Stimulated activated naive B cell treated with anti-CD40 and anti-IgM and Interleukin-4, amounts not matched to agents 10 μg/mL and 1 μg/mL and 100 μg/mL, for 72 hours (primary cell): ENCODE data around the gene REELD1.

Source experiments
- ATAC-seq, 2 donors: fragments of 150-1000 bp; cut with Tn5 transposase; replicated peaks; 2 replicates each; pipeline ENCODE4 v1.10.0; 2021; ENCODE audit warnings: moderate library complexity in 1 of 2
- DNase-seq: peaks from one replicate; pipeline ENCODE4 v3.0.0; 2021
- H3K27ac Mint-ChIP-seq: one replicate; pipeline ENCODE4 v1.8.0; 2022; ENCODE audit warnings: mild to moderate bottlenecking, mixed read lengths
- H3K27me3 Mint-ChIP-seq, 2 donors: one replicate each; pipeline ENCODE4 v1.8.0; 2022; ENCODE audit warnings: mixed read lengths in 2 of 2
- H3K36me3 Mint-ChIP-seq, 2 donors: one replicate each; pipeline ENCODE4 v1.8.0; 2022; ENCODE audit warnings: mixed read lengths in 2 of 2, mild to moderate bottlenecking in 1 of 2
- H3K4me1 Mint-ChIP-seq, 2 donors: one replicate each; pipeline ENCODE4 v1.8.0; 2022; ENCODE audit warnings: mixed read lengths in 2 of 2, mild to moderate bottlenecking in 1 of 2
- H3K4me3 Mint-ChIP-seq, 2 donors: one replicate each; pipeline ENCODE4 v1.8.0; 2022; ENCODE audit warnings: mild to moderate bottlenecking in 2 of 2, mixed read lengths in 2 of 2, moderate library complexity in 1 of 2
- H3K9me3 Mint-ChIP-seq, 2 donors: one replicate each; pipeline ENCODE4 v1.8.0; 2022; ENCODE audit warnings: mixed read lengths in 2 of 2, mild to moderate bottlenecking in 1 of 2

Gene REELD1

GRCh38 chr4:146193628-146194027 is 20.7 kb upstream of the REELD1 start:
- no peak overlapping the region for H3K27ac Mint-ChIP-seq
- ATAC-seq (no peak), DNase-seq (no peak)
- no peaks in the 10 kb centered on the region for H3K9me3 Mint-ChIP-seq
- no peaks in the 10 kb centered on the region for H3K4me1 Mint-ChIP-seq
- peaks cover 17 to 34% of the 10 kb centered on the region in 2 donors for H3K36me3 Mint-ChIP-seq
- H3K27me3 Mint-ChIP-seq, result no peaks in the 10 kb centered on the region
- no peak overlapping the region for H3K4me3 Mint-ChIP-seq

GRCh38 chr4:146194212-146194611 is 20.1 kb upstream of the REELD1 start:
- Mint-ChIP-seq H3K27ac (no peak overlapping the region), H3K36me3 (peaks cover 15 to 34% of the 10 kb centered on the region in 2 donors), H3K27me3 (no peaks in the 10 kb centered on the region), H3K4me3 (no peak overlapping the region), H3K4me1 (no peaks in the 10 kb centered on the region), H3K9me3 (no peaks in the 10 kb centered on the region)
- no peak for ATAC-seq
- no peak for DNase-seq

- no peak overlapping the region for H3K27ac Mint-ChIP-seq
- peaks cover 0 to 3% of the 10 kb centered on the region in 2 donors for H3K9me3 Mint-ChIP-seq
- DNase-seq (no peak), ATAC-seq (no peak)
- H3K27me3 Mint-ChIP-seq, result no peaks in the 10 kb centered on the region
- H3K4me1 Mint-ChIP-seq, result peaks cover 0 to 2% of the 10 kb centered on the region in 2 donors
- H3K4me3 Mint-ChIP-seq, result no peak overlapping the region
- peaks cover 10 to 23% of the 10 kb centered on the region in 2 donors for H3K36me3 Mint-ChIP-seq
Measured at GRCh38 chr4:146202665-146203064, 11.7 kb upstream of the REELD1 start.

- Mint-ChIP-seq H3K9me3 (peaks cover 0 to 3% of the 10 kb centered on the region in 2 donors), H3K27me3 (no peaks in the 10 kb centered on the region), H3K36me3 (peaks cover 10 to 20% of the 10 kb centered on the region in 2 donors), H3K27ac (no peak overlapping the region), H3K4me3 (no peak overlapping the region), H3K4me1 (peaks cover 0 to 2% of the 10 kb centered on the region in 2 donors)
- ATAC-seq (no peak), DNase-seq (no peak)
Measured at GRCh38 chr4:146207410-146207809, 6.9 kb upstream of the REELD1 start.

GRCh38 chr4:146210890-146211289 is 3.4 kb upstream of the REELD1 start:
- DNase-seq (no peak), ATAC-seq (no peak)
- Mint-ChIP-seq H3K27ac (no peak overlapping the region), H3K27me3 (peaks cover 0 to 5% of the 10 kb centered on the region in 2 donors), H3K4me3 (no peak overlapping the region), H3K4me1 (no peaks in the 10 kb centered on the region), H3K9me3 (no peaks in the 10 kb centered on the region), H3K36me3 (no peaks in the 10 kb centered on the region)

GRCh38 chr4:146211440-146211839 is 2.9 kb upstream of the REELD1 start:
- H3K36me3 Mint-ChIP-seq, result no peaks in the 10 kb centered on the region
- H3K9me3 Mint-ChIP-seq, result no peaks in the 10 kb centered on the region
- H3K27ac Mint-ChIP-seq, result no peak overlapping the region
- no peak for ATAC-seq
- H3K4me1 Mint-ChIP-seq, result no peaks in the 10 kb centered on the region
- H3K4me3 Mint-ChIP-seq, result no peak overlapping the region
- peaks cover 0 to 5% of the 10 kb centered on the region in 2 donors for H3K27me3 Mint-ChIP-seq
- DNase-seq, result no peak

GRCh38 chr4:146212781-146213180 is 1.6 kb upstream of the REELD1 start:
- no peaks in the 10 kb centered on the region for H3K4me1 Mint-ChIP-seq
- no peaks in the 10 kb centered on the region for H3K9me3 Mint-ChIP-seq
- H3K4me3 Mint-ChIP-seq, result no peak overlapping the region
- ATAC-seq, result no peak
- no peaks in the 10 kb centered on the region for H3K36me3 Mint-ChIP-seq
- no peak for DNase-seq
- H3K27me3 Mint-ChIP-seq, result peaks cover 0 to 5% of the 10 kb centered on the region in 2 donors
- no peak overlapping the region for H3K27ac Mint-ChIP-seq

GRCh38 chr4:146222313-146222712 is 8.0 kb downstream of the REELD1 start:
- no peak for DNase-seq
- no peaks in the 10 kb centered on the region for H3K36me3 Mint-ChIP-seq
- no peak overlapping the region for H3K4me3 Mint-ChIP-seq
- H3K27me3 Mint-ChIP-seq, result no peaks in the 10 kb centered on the region
- H3K9me3 Mint-ChIP-seq, result no peaks in the 10 kb centered on the region
- no peak for ATAC-seq
- no peaks in the 10 kb centered on the region for H3K4me1 Mint-ChIP-seq
- no peak overlapping the region for H3K27ac Mint-ChIP-seq

GRCh38 chr4:146224326-146224966 is 10.1 kb downstream of the REELD1 start:
- no peaks in the 10 kb centered on the region for H3K36me3 Mint-ChIP-seq
- DNase-seq (no peak), ATAC-seq (no peak)
- H3K4me3 Mint-ChIP-seq, result no peak overlapping the region
- no peaks in the 10 kb centered on the region for H3K4me1 Mint-ChIP-seq
- H3K9me3 Mint-ChIP-seq, result no peaks in the 10 kb centered on the region
- no peaks in the 10 kb centered on the region for H3K27me3 Mint-ChIP-seq
- H3K27ac Mint-ChIP-seq, result no peak overlapping the region

GRCh38 chr4:146229406-146229805 is 15.1 kb downstream of the REELD1 start:
- no peak for DNase-seq
- Mint-ChIP-seq H3K9me3 (peaks cover 5% of the 10 kb centered on the region in 2 donors), H3K27ac (no peak overlapping the region), H3K27me3 (peaks cover 0 to 6% of the 10 kb centered on the region in 2 donors), H3K4me3 (no peak overlapping the region), H3K36me3 (peaks cover 0 to 9% of the 10 kb centered on the region in 2 donors), H3K4me1 (no peaks in the 10 kb centered on the region)
- no peak for ATAC-seq

GRCh38 chr4:146232131-146232722 is 17.9 kb downstream of the REELD1 start:
- Mint-ChIP-seq H3K27ac (no peak overlapping the region), H3K36me3 (peaks cover 0 to 9% of the 10 kb centered on the region in 2 donors), H3K27me3 (peaks cover 6 to 8% of the 10 kb centered on the region in 2 donors), H3K4me3 (no peak overlapping the region), H3K4me1 (no peaks in the 10 kb centered on the region), H3K9me3 (peaks cover 5% of the 10 kb centered on the region in 2 donors)
- ATAC-seq (no peak), DNase-seq (no peak)

- Mint-ChIP-seq H3K27me3 (peaks cover 0 to 13% of the 10 kb centered on the region in 2 donors), H3K4me1 (no peaks in the 10 kb centered on the region), H3K4me3 (no peak overlapping the region), H3K27ac (no peak overlapping the region), H3K36me3 (peaks cover 0 to 9% of the 10 kb centered on the region in 2 donors), H3K9me3 (peaks cover 5% of the 10 kb centered on the region in 2 donors)
- no peak for ATAC-seq
- no peak for DNase-seq
Measured at GRCh38 chr4:146235654-146236177, 21.4 kb downstream of the REELD1 start.

- Mint-ChIP-seq H3K36me3 (peaks cover 0 to 9% of the 10 kb centered on the region in 2 donors), H3K27ac (no peak overlapping the region), H3K27me3 (peaks cover 0 to 13% of the 10 kb centered on the region in 2 donors), H3K4me1 (no peaks in the 10 kb centered on the region), H3K9me3 (peaks cover 5% of the 10 kb centered on the region in 2 donors), H3K4me3 (no peak overlapping the region)
- ATAC-seq, result no peak
- DNase-seq, result no peak
Measured at GRCh38 chr4:146236216-146236615, 21.9 kb downstream of the REELD1 start.

GRCh38 chr4:146237092-146237491 is 22.8 kb downstream of the REELD1 start:
- Mint-ChIP-seq H3K27me3 (peaks cover 0 to 16% of the 10 kb centered on the region in 2 donors), H3K9me3 (peaks cover 5% of the 10 kb centered on the region in 2 donors), H3K4me1 (peaks cover 3 to 5% of the 10 kb centered on the region in 2 donors), H3K4me3 (no peak overlapping the region), H3K27ac (no peak overlapping the region), H3K36me3 (peaks cover 0 to 9% of the 10 kb centered on the region in 2 donors)
- ATAC-seq, result no peak
- DNase-seq, result no peak

- DNase-seq, result no peak
- peaks cover 0 to 16% of the 10 kb centered on the region in 2 donors for H3K27me3 Mint-ChIP-seq
- no peaks in the 10 kb centered on the region for H3K9me3 Mint-ChIP-seq
- peaks cover 7 to 8% of the 10 kb centered on the region in 2 donors for H3K4me1 Mint-ChIP-seq
- H3K4me3 Mint-ChIP-seq, result no peak overlapping the region
- no peak for ATAC-seq
- H3K27ac Mint-ChIP-seq, result no peak overlapping the region
- H3K36me3 Mint-ChIP-seq, result peaks cover 0 to 4% of the 10 kb centered on the region in 2 donors
Measured at GRCh38 chr4:146238107-146238506, 23.8 kb downstream of the REELD1 start.
